Islet of Langerhans (tissue), 1 donor: ENCODE measurements around the gene PABPC1L.

ENCODE experiments used
- FAIRE-seq: peaks from one replicate; lab custom pipeline; 2011; peaks lifted over from hg19 to GRCh38; lab: Jason Lieb, UNC

The PABPC1L gene

GRCh38 chr20:44969300-44969894 lies 59.5 kb downstream of the PABPC1L start:
- FAIRE-seq = no peak

- no peak for FAIRE-seq
Observed at GRCh38 chr20:44970243-44970757, 60.4 kb downstream of the PABPC1L start.

GRCh38 chr20:44973053-44973452 lies 63.2 kb downstream of the PABPC1L start:
- no peak for FAIRE-seq

- FAIRE-seq = no peak
Observed at GRCh38 chr20:44976698-44977097, 66.8 kb downstream of the PABPC1L start.

- no peak for FAIRE-seq
Observed at GRCh38 chr20:44979090-44979621, 69.3 kb downstream of the PABPC1L start.

- FAIRE-seq = no peak
Observed at GRCh38 chr20:44981736-44982406, 72.0 kb downstream of the PABPC1L start.

- no peak for FAIRE-seq
Observed at GRCh38 chr20:44983093-44983674, 73.3 kb downstream of the PABPC1L start.

- no peak for FAIRE-seq
Observed at GRCh38 chr20:44988631-44989171, 78.8 kb downstream of the PABPC1L start.
